Measurements from ENCODE around the gene KNDC1. TPM values are rescaled to one million over a fixed set of nuclear protein-coding genes. Genes with fewer than 3 reads are reported as not detected.

The KNDC1 gene
- total and polyA plus RNA-seq, 2 donors (not counting 1 experiment from before 2014, with no cell fraction given), result 0.17 to 0.45 TPM

DNA sequence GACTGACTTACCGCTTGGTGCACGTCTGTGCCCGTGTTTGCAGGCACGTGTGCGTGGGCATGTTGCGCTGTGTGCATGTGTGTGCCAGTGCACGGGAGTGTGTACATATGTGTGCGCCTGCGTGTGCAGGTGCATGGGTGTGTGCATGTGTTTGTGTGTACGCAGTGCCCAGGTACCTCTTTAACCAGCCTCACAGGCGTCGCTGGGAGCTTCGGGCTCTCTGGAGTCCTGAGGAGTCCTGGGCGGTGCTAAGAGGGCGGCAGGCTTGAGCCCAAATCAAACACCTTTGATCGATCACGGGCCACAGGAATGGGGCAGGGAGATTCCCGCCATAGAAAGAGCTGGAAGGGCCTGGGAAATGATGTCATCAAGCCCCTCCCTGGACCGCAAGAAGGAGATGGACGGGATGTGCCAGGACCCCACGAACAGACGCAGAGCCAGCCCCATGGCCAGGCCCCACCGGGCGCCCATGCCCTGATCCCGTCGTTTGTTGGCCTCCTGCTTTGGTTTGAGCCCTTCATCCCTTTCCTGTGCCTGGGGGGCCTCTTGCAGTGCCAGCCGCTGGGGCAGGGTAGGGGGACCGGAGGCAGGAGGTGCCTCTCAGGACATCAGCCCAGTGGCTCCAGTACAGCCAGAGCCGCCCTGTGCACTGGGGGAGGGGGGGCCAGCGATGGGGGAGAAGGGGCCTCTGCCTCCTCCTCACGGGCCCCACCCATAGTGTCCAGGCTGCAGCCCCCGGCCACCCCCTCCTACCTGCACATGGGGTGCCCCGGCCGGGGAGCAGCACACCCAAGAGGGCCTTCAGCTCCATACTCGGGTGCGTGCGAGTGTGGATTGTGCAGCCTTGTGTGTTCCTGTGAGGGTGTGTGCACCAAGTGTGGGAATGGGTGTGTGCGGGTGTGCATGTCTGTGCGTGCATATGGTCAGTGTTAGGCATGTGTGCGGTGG lies 5.8 kb downstream of the KNDC1 start:
- Mint-ChIP-seq H3K27ac (no peak overlapping the region), H3K27me3 (peaks cover 14% of the 10 kb centered on the region), H3K4me3 (no peak overlapping the region), H3K9me3 (ENCODE audit: insufficient read depth) (peaks cover 3% of the 10 kb centered on the region), H3K4me1 (peaks cover 2% of the 10 kb centered on the region)
- H3K9me3 ChIP-seq (ENCODE audit: control extremely low read depth in 1 of 3, control insufficient read depth in 2 of 3, insufficient read depth in 1 of 3, low read length in 2 of 3), result peaks cover 0 to 17% (median 0%) of the 10 kb centered on the region in 3 donors
- ChIA-PET POLR2A (no interaction called here), CTCF (no interaction called here)
- ATAC-seq (ENCODE audit: low read depth) (no peak), DNase-seq (no peak)
- H3K4me1 ChIP-seq (ENCODE audit: control insufficient read depth in 2 of 2, insufficient read depth in 2 of 2, low read length in 2 of 2), result peaks cover 8 to 11% of the 10 kb centered on the region in 2 donors
- intact Hi-C loops (cut with micrococcal nuclease), result no loop called here
- no peaks in the 10 kb centered on the region for H4K20me1 ChIP-seq (ENCODE audit: control insufficient read depth, insufficient read depth, low read length, poor library complexity, severe bottlenecking)
- no peak overlapping the region for H3K4me2 ChIP-seq (replicated peaks; ENCODE audit: low read depth, low read length, poor library complexity, severe bottlenecking)
- no peak overlapping the region for H3K4me3 ChIP-seq (ENCODE audit: control extremely low read depth in 1 of 5, extremely low read depth in 1 of 5, insufficient read depth in 1 of 5, low read depth in 2 of 5, low read length in 4 of 5)
- WGBS (ENCODE audit: insufficient coverage), result 94% methylated on average over 34 of the region's 40 CpGs
- no peak overlapping the region for H2AFZ ChIP-seq (ENCODE audit: insufficient read depth, low read depth, low read length, poor library complexity, severe bottlenecking)
- H3K79me2 ChIP-seq (ENCODE audit: control insufficient read depth, insufficient read depth, low read length), result no peaks in the 10 kb centered on the region
- TF ChIP-seq, protein P1, sequence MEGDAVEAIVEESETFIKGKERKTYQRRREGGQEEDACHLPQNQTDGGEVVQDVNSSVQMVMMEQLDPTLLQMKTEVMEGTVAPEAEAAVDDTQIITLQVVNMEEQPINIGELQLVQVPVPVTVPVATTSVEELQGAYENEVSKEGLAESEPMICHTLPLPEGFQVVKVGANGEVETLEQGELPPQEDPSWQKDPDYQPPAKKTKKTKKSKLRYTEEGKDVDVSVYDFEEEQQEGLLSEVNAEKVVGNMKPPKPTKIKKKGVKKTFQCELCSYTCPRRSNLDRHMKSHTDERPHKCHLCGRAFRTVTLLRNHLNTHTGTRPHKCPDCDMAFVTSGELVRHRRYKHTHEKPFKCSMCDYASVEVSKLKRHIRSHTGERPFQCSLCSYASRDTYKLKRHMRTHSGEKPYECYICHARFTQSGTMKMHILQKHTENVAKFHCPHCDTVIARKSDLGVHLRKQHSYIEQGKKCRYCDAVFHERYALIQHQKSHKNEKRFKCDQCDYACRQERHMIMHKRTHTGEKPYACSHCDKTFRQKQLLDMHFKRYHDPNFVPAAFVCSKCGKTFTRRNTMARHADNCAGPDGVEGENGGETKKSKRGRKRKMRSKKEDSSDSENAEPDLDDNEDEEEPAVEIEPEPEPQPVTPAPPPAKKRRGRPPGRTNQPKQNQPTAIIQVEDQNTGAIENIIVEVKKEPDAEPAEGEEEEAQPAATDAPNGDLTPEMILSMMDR (IDR thresholded peaks at IDR 0.05), result no peak
- TF ChIP-seq EZH2 (IDR thresholded peaks at IDR 0.05; ENCODE audit: borderline replicate concordance, insufficient read depth, low read depth, low read length, poor library complexity, severe bottlenecking), result no peak
- no peak overlapping the region for H3K9ac ChIP-seq (ENCODE audit: low read length)
- H3K27me3 ChIP-seq (replicated peaks in 1 of 4; ENCODE audit: control extremely low read depth in 1 of 4, control insufficient read depth in 3 of 4, insufficient read depth in 4 of 4, low read length in 3 of 4), result peaks cover 0 to 26% (median 5%) of the 10 kb centered on the region in 4 experiments
- no peak overlapping the region for H3K27ac ChIP-seq (ENCODE audit: low read length in 2 of 2)
- H3K36me3 ChIP-seq (replicated peaks in 1 of 2; ENCODE audit: control extremely low read depth in 1 of 2, control insufficient read depth in 1 of 2, extremely low read depth in 1 of 2, insufficient read depth in 2 of 2, low read length in 1 of 2), result no peaks in the 10 kb centered on the region

GRCh38 chr10:133166504-133166827 lies 6.4 kb downstream of the KNDC1 start:
- H3K4me2 ChIP-seq (replicated peaks; ENCODE audit: low read depth, low read length, poor library complexity, severe bottlenecking), result no peak overlapping the region
- H4K20me1 ChIP-seq (ENCODE audit: control insufficient read depth, insufficient read depth, low read length, poor library complexity, severe bottlenecking), result no peaks in the 10 kb centered on the region
- no peaks in the 10 kb centered on the region for H3K4me1 Mint-ChIP-seq
- H3K27me3 ChIP-seq (replicated peaks in 1 of 4; ENCODE audit: control extremely low read depth in 1 of 4, control insufficient read depth in 3 of 4, insufficient read depth in 4 of 4, low read length in 3 of 4), result peaks cover 0 to 20% (median 1%) of the 10 kb centered on the region in 4 experiments
- ATAC-seq (ENCODE audit: low read depth) (no peak), DNase-seq (no peak)
- intact Hi-C loops (cut with micrococcal nuclease), result no loop called here
- H3K27ac ChIP-seq (ENCODE audit: low read length in 2 of 2), result no peak overlapping the region
- H3K27ac Mint-ChIP-seq, result no peak overlapping the region
- H3K79me2 ChIP-seq (ENCODE audit: control insufficient read depth, insufficient read depth, low read length), result no peaks in the 10 kb centered on the region
- TF ChIP-seq EZH2 (IDR thresholded peaks at IDR 0.05; ENCODE audit: borderline replicate concordance, insufficient read depth, low read depth, low read length, poor library complexity, severe bottlenecking), result no peak
- TF ChIP-seq, protein P1 (IDR thresholded peaks at IDR 0.05), result no peak
- WGBS (ENCODE audit: insufficient coverage), result 92% methylated on average over 11 of the region's 11 CpGs
- H3K4me3 Mint-ChIP-seq, result no peak overlapping the region
- no peak overlapping the region for H3K4me3 ChIP-seq (ENCODE audit: control extremely low read depth in 1 of 5, extremely low read depth in 1 of 5, insufficient read depth in 1 of 5, low read depth in 2 of 5, low read length in 4 of 5)
- CTCF ChIA-PET, result no interaction called here
- H3K9me3 Mint-ChIP-seq (ENCODE audit: insufficient read depth), result peaks cover 3% of the 10 kb centered on the region
- peaks cover 0 to 18% (median 0%) of the 10 kb centered on the region in 3 donors for H3K9me3 ChIP-seq (ENCODE audit: control extremely low read depth in 1 of 3, control insufficient read depth in 2 of 3, insufficient read depth in 1 of 3, low read length in 2 of 3)
- peaks cover 14% of the 10 kb centered on the region for H3K27me3 Mint-ChIP-seq
- H3K36me3 ChIP-seq (replicated peaks in 1 of 2; ENCODE audit: control extremely low read depth in 1 of 2, control insufficient read depth in 1 of 2, extremely low read depth in 1 of 2, insufficient read depth in 2 of 2, low read length in 1 of 2), result no peaks in the 10 kb centered on the region
- H3K9ac ChIP-seq (ENCODE audit: low read length), result no peak overlapping the region
- H3K4me1 ChIP-seq (ENCODE audit: control insufficient read depth in 2 of 2, insufficient read depth in 2 of 2, low read length in 2 of 2), result peaks cover 2 to 4% of the 10 kb centered on the region in 2 donors
- POLR2A ChIA-PET, result no interaction called here
- H2AFZ ChIP-seq (ENCODE audit: insufficient read depth, low read depth, low read length, poor library complexity, severe bottlenecking), result no peak overlapping the region
